Measurements from ENCODE around the gene ZNF398. TPM values are rescaled to one million over a fixed set of nuclear protein-coding genes. Genes with fewer than 3 reads are reported as not detected.

ZNF398 gene
- total RNA-seq, result 10 to 100 TPM; 16.6 to 16.7 TPM

GRCh38 chr7:149147072-149147751, at the start of gene ZNF398:
ZNF398 (plus strand) TSS chr7:149147453; CDS start chr7:149147743, 290 bp downstream.

GRCh38 chr7:149125863-149126661, 21.2 kb upstream of the ZNF398 start, which contains the start of gene ZNF425:
ZNF425 (minus strand) TSS chr7:149126324; CDS start chr7:149126213, 111 bp downstream.

GRCh38 chr7:149195180-149196150, 48.2 kb downstream of the ZNF398 start, which contains the start of gene ZNF282:
ZNF282 (plus strand) TSS chr7:149195546; CDS start chr7:149195590, 44 bp downstream.

Other genes with a start within 250 kb of the ZNF398 start
- gene PDIA4, start 118.9 kb upstream of the ZNF398 start, total RNA-seq, result 10 to 100 TPM; 85.5 to 87.2 TPM
- gene ZNF786, start 56.7 kb upstream of the ZNF398 start, total RNA-seq, result 1 to 10 TPM; 7.9 to 8.0 TPM
- under 1 TPM; 0.91 to 0.94 TPM for gene ZNF425, start 21.1 kb upstream of the ZNF398 start, total RNA-seq
- gene ZNF282, start 48.1 kb downstream of the ZNF398 start, total RNA-seq, result 10 to 100 TPM; 25.2 to 25.8 TPM
- gene ZNF212, start 92.2 kb downstream of the ZNF398 start, total RNA-seq, result 10 to 100 TPM; 13.0 to 14.0 TPM
- gene ZNF783, start 114.7 kb downstream of the ZNF398 start, total RNA-seq, result 10 to 100 TPM; 26.2 to 27.2 TPM

Measured in activated naive CD4-positive, alpha-beta T cell treated with anti-CD3 and anti-CD28 coated beads, Interleukin-2, amount 10 ng/mL, durations not matched to agents 5 hours and 36 hours (primary cell).